ENCODE data around the gene CHRND.

- TF ChIP-seq ZNF333 (CRISPR knock-in tag; IDR thresholded peaks at IDR 0.05; ENCODE audit: borderline replicate concordance) (no peak), ESRRA (CRISPR knock-in tag; IDR thresholded peaks at IDR 0.05; ENCODE audit: low read depth) (no peak), ZNF292 (CRISPR knock-in tag; IDR thresholded peaks at IDR 0.05; ENCODE audit: borderline replicate concordance, low read depth) (no peak), CTCF (CRISPR knock-in tag; IDR thresholded peaks at IDR 0.05) (no peak), RELA (CRISPR knock-in tag; IDR thresholded peaks at IDR 0.05) (no peak), ZNF256 (CRISPR knock-in tag; conservative IDR thresholded peaks at IDR 0.05) (no peak), ZNF605 (CRISPR knock-in tag; IDR thresholded peaks at IDR 0.05) (no peak), DMAP1 (CRISPR knock-in tag; IDR thresholded peaks at IDR 0.05) (no peak), SUZ12 (IDR thresholded peaks at IDR 0.05; ENCODE audit: low read depth, low read length) (no peak), SMC3 (IDR thresholded peaks at IDR 0.05; ENCODE audit: low read length) (no peak), ZBTB14 (CRISPR knock-in tag; IDR thresholded peaks at IDR 0.05) (no peak), ZBTB1 (CRISPR knock-in tag; IDR thresholded peaks at IDR 0.05; ENCODE audit: borderline replicate concordance) (no peak), MIER2 (CRISPR knock-in tag; IDR thresholded peaks at IDR 0.05) (no peak)
These were observed 4.8 kb downstream of the CHRND start for GRCh38 chr2:232530626-232531260.
